ENCODE data around the gene HOXD11. TPM values are rescaled to one million over a fixed set of nuclear protein-coding genes. Genes with fewer than 3 reads are reported as not detected.

HOXD11 gene
- total RNA-seq, 1 experiment from 2014 or later = not detected

DNA sequence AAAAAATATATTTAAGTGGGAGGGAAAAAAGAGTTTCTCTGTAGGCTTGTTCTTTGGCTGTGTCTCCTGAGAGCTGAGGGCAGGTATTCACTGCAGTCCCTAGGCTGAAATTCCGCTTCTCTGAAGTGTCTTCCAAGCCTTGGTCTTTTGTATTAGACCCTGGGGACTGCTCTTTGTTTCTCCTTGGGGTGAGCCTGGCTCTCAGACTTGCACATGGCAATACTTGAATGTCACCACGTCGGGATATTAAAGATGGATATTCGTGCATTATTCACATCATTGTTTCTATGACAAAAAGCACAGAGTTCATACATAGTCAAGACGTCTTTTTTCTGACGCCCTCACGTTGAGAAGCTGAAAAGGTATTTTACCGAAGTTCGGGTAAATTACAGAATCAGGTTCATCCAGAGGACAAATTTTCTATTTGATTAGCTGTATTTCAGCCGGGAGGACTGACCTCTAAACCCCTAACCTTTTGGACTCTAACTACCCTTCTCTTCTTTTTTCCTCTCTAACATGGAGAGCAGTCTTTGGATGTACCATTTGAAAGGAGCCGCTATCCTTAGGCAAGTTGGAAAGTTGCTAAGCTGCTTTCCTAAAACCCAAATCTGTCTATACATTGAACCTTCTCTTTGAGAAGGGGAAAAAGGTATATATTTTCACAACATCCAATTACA lies 47.6 kb downstream of the HOXD11 start:
- in situ Hi-C loops (cut with HindIII; ENCODE audit: low sequenced_read_pairs) = no loop called here
- DNase-seq (ENCODE audit: low spot score) = no peak

GRCh38 chr2:176155356-176156044 lies 48.4 kb downstream of the HOXD11 start:
- in situ Hi-C loops (cut with HindIII; ENCODE audit: low sequenced_read_pairs) = no loop called here
- DNase-seq (ENCODE audit: low spot score) = no peak

GRCh38 chr2:176156301-176156806 lies 49.3 kb downstream of the HOXD11 start:
- in situ Hi-C loops (cut with HindIII; ENCODE audit: low sequenced_read_pairs) = no loop called here
- no peak for DNase-seq (ENCODE audit: low spot score)

DNA sequence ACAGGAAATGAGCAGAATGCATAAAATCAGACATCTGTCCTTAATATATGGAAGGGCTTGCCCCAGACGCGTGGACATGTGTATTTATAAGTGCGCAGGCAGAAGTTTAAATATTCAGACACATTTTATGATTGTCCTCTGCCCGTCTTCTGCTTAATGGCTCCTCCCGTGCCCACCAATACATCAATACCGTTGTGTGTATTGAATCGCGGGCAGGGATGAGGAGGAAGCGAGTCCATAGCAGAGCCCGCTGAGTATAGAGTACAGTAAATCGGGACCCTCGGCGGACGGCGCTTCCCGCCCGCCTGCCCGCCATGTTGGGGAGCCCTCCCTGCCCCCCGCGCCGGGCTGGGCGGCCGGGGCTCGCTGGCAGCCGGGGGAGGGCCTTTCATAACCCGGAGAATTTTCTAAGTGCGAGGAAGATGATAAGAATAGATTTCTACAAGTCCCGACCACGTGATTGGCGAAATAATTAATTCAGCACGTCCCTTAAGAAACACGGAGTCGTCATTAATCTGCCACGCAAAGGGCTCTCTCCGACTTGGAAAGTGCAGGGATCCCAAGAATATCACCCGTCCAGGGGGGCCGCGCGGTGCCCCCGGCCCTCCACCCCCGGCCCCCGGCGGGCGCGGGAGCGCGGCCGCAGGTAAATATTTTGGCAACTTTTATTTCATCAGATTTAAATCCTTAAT lies 49.9 kb downstream of the HOXD11 start, which contains the start of gene HOXD3:
HOXD3 (plus strand) TSS at position 501 of the 692 bp plus-strand sequence. CDS start 11,808 bp downstream, outside the sequence.
- in situ Hi-C loops (cut with HindIII; ENCODE audit: low sequenced_read_pairs) = no loop called here
- DNase-seq (ENCODE audit: low spot score) = no peak

DNA sequence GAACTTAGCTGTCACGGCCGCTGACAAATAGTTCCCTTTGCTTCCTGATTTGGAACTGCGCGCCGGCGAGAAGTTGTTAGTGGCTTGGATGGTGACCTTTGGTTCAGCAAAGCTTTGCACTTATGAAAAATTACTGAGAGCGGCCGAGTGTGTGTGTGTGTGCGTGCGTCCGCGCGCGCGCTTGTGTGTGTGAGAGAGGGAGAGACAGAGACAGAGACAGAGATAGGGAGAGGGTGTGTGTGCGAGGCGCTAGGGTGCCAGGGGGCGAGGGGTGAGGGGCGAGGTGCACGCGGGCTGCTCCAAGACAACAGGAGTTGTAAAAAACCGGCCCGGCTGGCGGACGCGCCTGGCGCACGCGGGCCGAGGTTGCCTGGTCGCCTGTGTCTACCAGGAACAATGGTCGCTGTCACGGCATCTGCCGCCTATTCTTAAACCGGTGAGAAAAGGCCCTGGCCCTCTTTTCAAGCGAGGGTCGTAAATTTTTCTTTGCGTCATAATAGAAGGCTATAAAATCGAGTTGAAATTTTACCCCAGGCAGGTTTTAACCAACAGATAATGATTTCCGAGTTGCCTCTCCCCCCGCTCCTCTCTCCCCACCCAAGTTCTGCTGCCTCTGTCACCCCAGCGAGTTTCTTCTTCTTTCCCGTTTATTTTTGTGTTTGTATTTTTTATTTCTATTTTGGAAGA lies 50.6 kb downstream of the HOXD11 start:
- in situ Hi-C loops (cut with HindIII; ENCODE audit: low sequenced_read_pairs) = no loop called here
- no peak for DNase-seq (ENCODE audit: low spot score)

DNA sequence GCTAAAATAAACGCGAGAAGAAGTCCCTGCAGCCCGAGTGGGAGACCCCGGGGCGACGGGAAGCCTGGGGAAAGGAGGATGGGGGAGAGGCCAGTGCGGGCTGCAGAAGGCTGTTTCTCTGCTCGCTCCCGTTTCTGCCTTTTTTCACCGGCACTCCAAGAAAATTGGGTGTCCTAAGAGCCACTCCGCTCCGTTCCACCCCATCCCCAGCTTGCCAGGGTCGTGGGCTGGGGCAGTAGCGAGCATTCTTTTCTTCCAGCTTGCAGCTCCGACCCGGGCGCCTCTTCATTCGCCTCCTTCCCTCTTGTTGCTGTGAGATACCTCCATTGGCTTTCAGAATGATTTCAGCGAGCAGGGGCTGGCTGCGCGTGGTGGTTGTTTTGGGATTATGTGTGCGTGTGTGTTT lies 51.1 kb downstream of the HOXD11 start:
- in situ Hi-C loops (cut with HindIII; ENCODE audit: low sequenced_read_pairs) = no loop called here
- no peak for DNase-seq (ENCODE audit: low spot score)

- no peak for DNase-seq (ENCODE audit: low spot score)
- in situ Hi-C loops (cut with HindIII; ENCODE audit: low sequenced_read_pairs) = no loop called here
Observed at GRCh38 chr2:176158855-176159662, 52.0 kb downstream of the HOXD11 start.

Other genes with a start within 250 kb of the HOXD11 start
- gene LNPK, start 105.0 kb upstream of the HOXD11 start, total RNA-seq (2014; rRNA removed; shearing (Covaris generic)) = 7.4 and 9.4 TPM in 2 replicates
- not detected in 2 replicates for gene EVX2, start 23.3 kb upstream of the HOXD11 start, total RNA-seq (2014; rRNA removed; shearing (Covaris generic))
- 0.43 TPM in 1 of 2 replicates, not detected in the other for gene HOXD13, start 14.6 kb upstream of the HOXD11 start, total RNA-seq (2014; rRNA removed; shearing (Covaris generic))
- not detected in 2 replicates for gene HOXD12, start 7.5 kb upstream of the HOXD11 start, total RNA-seq (2014; rRNA removed; shearing (Covaris generic))
- not detected in 2 replicates for gene HOXD10, start 9.5 kb downstream of the HOXD11 start, total RNA-seq (2014; rRNA removed; shearing (Covaris generic))
- 6.6 and 10.6 TPM in 2 replicates for gene HOXD9, start 15.4 kb downstream of the HOXD11 start, total RNA-seq (2014; rRNA removed; shearing (Covaris generic))
- 4.1 and 4.2 TPM in 2 replicates for gene HOXD8, start 22.4 kb downstream of the HOXD11 start, total RNA-seq (2014; rRNA removed; shearing (Covaris generic))
- 1.7 TPM in 1 of 2 replicates, not detected in the other for gene HOXD4, start 44.3 kb downstream of the HOXD11 start, total RNA-seq (2014; rRNA removed; shearing (Covaris generic))
- 1.8 and 6.5 TPM in 2 replicates for gene HOXD3, start 50.0 kb downstream of the HOXD11 start, total RNA-seq (2014; rRNA removed; shearing (Covaris generic))
- 0.68 and 1.3 TPM in 2 replicates for gene HOXD1, start 81.4 kb downstream of the HOXD11 start, total RNA-seq (2014; rRNA removed; shearing (Covaris generic))
- 48.7 and 57.6 TPM in 2 replicates for gene MTX2, start 162.2 kb downstream of the HOXD11 start, total RNA-seq (2014; rRNA removed; shearing (Covaris generic))

All from G401 (cell line).